ENCODE data around the gene PPM1H. TPM values are rescaled to one million over a fixed set of nuclear protein-coding genes. Genes with fewer than 3 reads are reported as not detected.

Gene PPM1H
- total RNA-seq, 2 donors from 2014 or later: 46.4 to 74.4 TPM

GRCh38 chr12:62701492-62701891 is 233.5 kb downstream of the PPM1H start:
- Mint-ChIP-seq H3K9me3 (no peaks in the 10 kb centered on the region), H3K4me1 (peaks cover 39% of the 10 kb centered on the region), H3K36me3 (ENCODE audit: low read depth) (peaks cover 15% of the 10 kb centered on the region), H3K27ac (no peak overlapping the region), H3K4me3 (no peak overlapping the region), H3K27me3 (ENCODE audit: insufficient read depth) (no peaks in the 10 kb centered on the region)
- H3K9ac ChIP-seq (ENCODE audit: extremely low read depth, low read length, poor library complexity, severe bottlenecking): no peak overlapping the region
- peaks cover 7% of the 10 kb centered on the region for H3K4me1 ChIP-seq (ENCODE audit: control insufficient read depth, insufficient read depth, low read length)
- no peaks in the 10 kb centered on the region for H3K27me3 ChIP-seq (ENCODE audit: control insufficient read depth, insufficient read depth, low read length, poor library complexity, severe bottlenecking)
- H3K27ac ChIP-seq (ENCODE audit: low read depth, low read length): no peak overlapping the region
- no peak overlapping the region for H3K4me3 ChIP-seq (ENCODE audit: low read length)
- TF ChIP-seq CTCF (conservative IDR thresholded peaks at IDR 0.05): no peak
- DNase-seq: no peak
- 67 to 87% methylated on average over 4 to 5 of the region's 5 CpGs for WGBS, 2 experiments (ENCODE audit: insufficient coverage in 1 of 2, insufficient read length in 1 of 2)
- H3K9me3 ChIP-seq (ENCODE audit: control insufficient read depth, low read length): no peaks in the 10 kb centered on the region
- no peaks in the 10 kb centered on the region for H3K36me3 ChIP-seq (ENCODE audit: control insufficient read depth, insufficient read depth, low read length)

DNA sequence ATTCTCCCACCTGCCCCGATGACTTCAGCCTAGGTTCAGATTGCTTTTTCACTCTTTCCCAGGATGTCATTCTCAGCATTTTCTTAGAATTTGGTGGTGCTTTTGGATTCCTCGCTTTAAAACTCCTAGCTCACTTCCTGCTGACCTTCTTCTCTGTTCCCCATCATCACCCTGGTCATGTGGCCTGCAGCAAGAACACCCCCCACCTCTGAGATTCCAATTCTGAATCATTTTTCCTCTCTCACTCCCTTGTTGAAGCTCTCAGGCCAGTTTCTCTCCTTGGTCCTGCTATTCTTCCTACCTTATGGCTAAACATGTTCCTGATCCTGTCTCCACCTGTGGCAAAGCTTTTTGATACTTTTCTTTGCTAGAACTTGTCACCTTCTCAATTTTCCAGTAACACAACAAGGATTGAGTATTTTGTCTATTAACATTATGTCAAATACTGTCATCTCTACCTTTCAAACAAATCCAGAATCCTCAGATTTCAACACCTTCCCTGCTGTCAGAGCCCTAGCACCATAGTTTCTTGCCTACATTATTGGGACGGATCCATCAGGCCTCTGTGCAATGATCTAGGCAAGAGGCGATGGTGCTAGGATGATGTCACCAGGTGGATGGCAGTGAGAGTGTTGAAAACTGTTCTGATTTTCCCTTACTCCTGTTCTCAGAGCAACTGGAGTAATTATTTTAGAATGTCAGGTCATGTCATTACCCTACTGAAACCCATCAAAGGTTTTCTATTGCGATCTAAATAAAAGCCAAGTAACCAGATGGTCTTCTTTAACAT is 234.7 kb downstream of the PPM1H start:
- Histone ChIP-seq H3K9me3 (ENCODE audit: control insufficient read depth, low read length) (no peaks in the 10 kb centered on the region), H3K4me1 (ENCODE audit: control insufficient read depth, insufficient read depth, low read length) (peaks cover 7% of the 10 kb centered on the region), H3K36me3 (ENCODE audit: control insufficient read depth, insufficient read depth, low read length) (no peaks in the 10 kb centered on the region), H3K4me3 (ENCODE audit: low read length) (no peak overlapping the region), H3K9ac (ENCODE audit: extremely low read depth, low read length, poor library complexity, severe bottlenecking) (no peak overlapping the region), H3K27ac (ENCODE audit: low read depth, low read length) (no peak overlapping the region), H3K27me3 (ENCODE audit: control insufficient read depth, insufficient read depth, low read length, poor library complexity, severe bottlenecking) (no peaks in the 10 kb centered on the region)
- DNase-seq: no peak
- Mint-ChIP-seq H3K4me3 (no peak overlapping the region), H3K36me3 (ENCODE audit: low read depth) (peaks cover 8% of the 10 kb centered on the region), H3K27me3 (ENCODE audit: insufficient read depth) (no peaks in the 10 kb centered on the region), H3K9me3 (no peaks in the 10 kb centered on the region), H3K27ac (no peak overlapping the region), H3K4me1 (peaks cover 40% of the 10 kb centered on the region)
- TF ChIP-seq CTCF (conservative IDR thresholded peaks at IDR 0.05): no peak
- 97% methylated on average over 4 to 5 of the region's 5 CpGs for WGBS, 2 experiments (ENCODE audit: insufficient coverage in 1 of 2, insufficient read length in 1 of 2)

GRCh38 chr12:62698701-62699101 is 236.2 kb downstream of the PPM1H start:
- no peaks in the 10 kb centered on the region for H3K27me3 ChIP-seq (ENCODE audit: control insufficient read depth, insufficient read depth, low read length, poor library complexity, severe bottlenecking)
- H3K36me3 Mint-ChIP-seq (ENCODE audit: low read depth): peaks cover 8% of the 10 kb centered on the region
- no peaks in the 10 kb centered on the region for H3K9me3 Mint-ChIP-seq
- H3K9me3 ChIP-seq (ENCODE audit: control insufficient read depth, low read length): no peaks in the 10 kb centered on the region
- H3K4me3 ChIP-seq (ENCODE audit: low read length): no peak overlapping the region
- no peak overlapping the region for H3K27ac Mint-ChIP-seq
- H3K36me3 ChIP-seq (ENCODE audit: control insufficient read depth, insufficient read depth, low read length): no peaks in the 10 kb centered on the region
- no peak overlapping the region for H3K9ac ChIP-seq (ENCODE audit: extremely low read depth, low read length, poor library complexity, severe bottlenecking)
- no peak overlapping the region for H3K27ac ChIP-seq (ENCODE audit: low read depth, low read length)
- peaks cover 14% of the 10 kb centered on the region for H3K4me1 ChIP-seq (ENCODE audit: control insufficient read depth, insufficient read depth, low read length)
- DNase-seq: no peak
- peaks cover 39% of the 10 kb centered on the region for H3K4me1 Mint-ChIP-seq
- no peak overlapping the region for H3K4me3 Mint-ChIP-seq
- no peak for TF ChIP-seq CTCF (conservative IDR thresholded peaks at IDR 0.05)
- H3K27me3 Mint-ChIP-seq (ENCODE audit: insufficient read depth): no peaks in the 10 kb centered on the region

Measured in endodermal cell (in vitro differentiated cells).